Neutrophil (primary cell): ENCODE data around the gene ACVR1C.
"Not testable (repeated sequence)": the region's sequence is repeated elsewhere in the genome, so short reads cannot be mapped to it uniquely, and the experiment has no call there.

ENCODE experiments used
- H3K27ac ChIP-seq: fragments of 200-600 bp; sonication (generic); 2 replicates; pipeline ENCODE4 v1.5.1; 2016; ENCODE audit warnings: mild to moderate bottlenecking, moderate library complexity
- H3K27me3 ChIP-seq: fragments of 200-600 bp; sonication (generic); 2 replicates; pipeline ENCODE4 v1.6.0; 2016; ENCODE audit warnings: mild to moderate bottlenecking
- H3K36me3 ChIP-seq: fragments of 200-600 bp; sonication (generic); 2 replicates; pipeline ENCODE4 v1.5.1; 2017
- H3K4me1 ChIP-seq, 2 experiments: fragments of 200-600 bp in 1 of 2; sonication (generic) in 1 of 2; 1 replicate in 1 of 2; 2 replicates in 1 of 2; pipeline versions ENCODE4 v1.5.1 to v1.6.1; 2013 to 2016; ENCODE audit warnings: low read depth in 1 of 2, low read length in 1 of 2, mild to moderate bottlenecking in 1 of 2, moderate library complexity in 1 of 2; ENCODE audit not compliant: control insufficient read depth in 1 of 2, insufficient read depth in 1 of 2
- H3K4me3 ChIP-seq, 2 experiments: fragments of 200-600 bp in 1 of 2; sonication (generic) in 1 of 2; 1 replicate in 1 of 2; 2 replicates in 1 of 2; pipeline ENCODE4 v1.5.1; 2013 to 2016; ENCODE audit warnings: low read depth in 1 of 2, low read length in 1 of 2, mild to moderate bottlenecking in 1 of 2, moderate library complexity in 1 of 2
- H3K9me3 ChIP-seq: fragments of 200-600 bp; sonication (generic); 2 replicates; pipeline ENCODE4 v1.5.1; 2016
- CTCF ChIP-seq: fragments of 200-600 bp; sonication (generic); IDR thresholded peaks from 2 replicates; pipeline ENCODE4 v1.5.1; 2016; ENCODE audit warnings: antibody characterized with exemption

Gene ACVR1C

GRCh38 chr2:157528963-157529751, 99.5 kb downstream of the ACVR1C start:
- Histone ChIP-seq H3K4me1 (no peaks in the 10 kb centered on the region), H3K4me3 (no peak overlapping the region), H3K36me3 (no peaks in the 10 kb centered on the region), H3K27me3 (no peaks in the 10 kb centered on the region), H3K9me3 (no peaks in the 10 kb centered on the region), H3K27ac (no peak overlapping the region)
- no peak for TF ChIP-seq CTCF

DNA sequence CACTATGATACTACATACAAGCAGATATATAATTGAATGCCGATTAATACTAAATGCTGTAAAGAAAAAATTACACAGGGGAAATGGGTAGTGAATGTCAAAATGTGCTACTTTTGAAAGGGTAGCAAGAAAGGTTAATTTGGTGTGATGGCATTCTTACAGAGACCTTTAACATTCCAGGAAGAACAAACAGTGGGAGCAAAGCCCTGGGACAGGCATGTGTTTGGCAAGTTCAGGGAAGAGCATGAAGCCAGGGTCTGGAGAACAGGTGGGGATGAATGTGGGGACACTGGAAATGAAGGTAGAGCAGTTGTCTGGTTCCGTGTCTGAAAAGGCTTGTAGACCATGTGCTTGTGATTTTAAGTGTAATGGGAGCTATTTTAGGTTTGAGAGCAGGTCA, 102.6 kb downstream of the ACVR1C start:
- no peaks in the 10 kb centered on the region for H3K4me1 ChIP-seq
- H3K27ac ChIP-seq = no peak overlapping the region
- no peak for TF ChIP-seq CTCF
- no peaks in the 10 kb centered on the region for H3K36me3 ChIP-seq
- H3K4me3 ChIP-seq = no peak overlapping the region
- no peaks in the 10 kb centered on the region for H3K27me3 ChIP-seq
- no peaks in the 10 kb centered on the region for H3K9me3 ChIP-seq

DNA sequence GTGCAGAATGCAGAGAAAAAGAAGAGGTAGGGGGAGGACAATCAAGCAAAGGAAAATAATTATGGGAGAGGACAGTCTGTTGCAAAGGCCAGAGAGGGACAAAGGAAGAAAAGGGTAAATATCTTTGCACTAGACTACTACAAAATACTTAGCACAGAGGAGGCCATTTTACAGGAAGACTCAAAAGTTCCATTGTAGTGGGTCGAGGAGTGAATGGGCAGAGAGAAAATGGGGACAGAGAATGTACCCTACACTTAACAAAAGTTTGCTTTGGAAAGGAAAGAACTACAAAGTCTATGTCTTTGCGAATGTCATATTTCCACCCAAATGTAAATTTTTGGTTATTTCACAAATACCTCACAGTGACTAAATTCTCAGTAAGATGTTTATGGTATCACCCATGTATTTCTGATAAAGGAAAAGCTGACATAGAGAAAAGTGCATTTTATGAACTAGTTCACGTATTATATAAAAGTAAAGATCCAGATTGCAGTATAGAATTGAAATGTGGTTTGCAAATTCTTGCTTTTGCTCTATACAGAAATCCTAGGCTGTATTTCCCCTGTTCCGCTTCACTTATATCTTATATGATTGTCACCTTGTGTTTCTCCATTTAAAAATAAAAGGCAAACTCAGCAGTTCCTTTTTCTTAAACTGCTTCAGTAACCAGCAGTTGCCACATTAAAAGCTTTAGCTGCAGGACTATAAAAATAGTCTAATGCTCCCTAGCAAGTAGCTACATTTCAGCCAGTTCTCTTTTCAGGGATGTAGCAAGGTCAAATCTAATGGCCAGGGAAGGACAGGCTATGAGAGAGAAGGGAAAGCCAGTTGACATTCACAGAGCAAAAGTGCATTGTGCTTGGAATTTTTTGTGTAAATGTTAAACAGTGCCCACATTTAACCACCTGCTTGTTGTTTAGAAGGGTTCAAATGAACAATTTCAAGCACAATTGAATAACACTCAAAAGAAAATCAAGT, 105.1 kb downstream of the ACVR1C start:
- H3K4me1 ChIP-seq = no peaks in the 10 kb centered on the region
- TF ChIP-seq CTCF = no peak
- H3K36me3 ChIP-seq = no peaks in the 10 kb centered on the region
- no peaks in the 10 kb centered on the region for H3K9me3 ChIP-seq
- no peak overlapping the region for H3K27ac ChIP-seq
- no peaks in the 10 kb centered on the region for H3K27me3 ChIP-seq
- H3K4me3 ChIP-seq = no peak overlapping the region

GRCh38 chr2:157514966-157515365, 113.7 kb downstream of the ACVR1C start:
- H3K9me3 ChIP-seq, H3K27ac ChIP-seq, H3K36me3 ChIP-seq: not testable (repeated sequence)

GRCh38 chr2:157509744-157510143, 118.9 kb downstream of the ACVR1C start:
- no peak overlapping the region for H3K27ac ChIP-seq
- no peak for TF ChIP-seq CTCF
- H3K9me3 ChIP-seq = no peaks in the 10 kb centered on the region

More at GRCh38 chr2:157514966-157515365, 113.7 kb downstream of the ACVR1C start:
- H3K27me3 ChIP-seq, H3K4me1 ChIP-seq, H3K4me3 ChIP-seq: not testable (repeated sequence)

GRCh38 chr2:157508676-157509075, 120.0 kb downstream of the ACVR1C start:
- no peaks in the 10 kb centered on the region for H3K36me3 ChIP-seq
- TF ChIP-seq CTCF = no peak

More at GRCh38 chr2:157509744-157510143, 118.9 kb downstream of the ACVR1C start:
- Histone ChIP-seq H3K4me3 (no peak overlapping the region), H3K27me3 (no peaks in the 10 kb centered on the region), H3K4me1 (no peaks in the 10 kb centered on the region), H3K36me3 (no peaks in the 10 kb centered on the region)

More at GRCh38 chr2:157508676-157509075, 120.0 kb downstream of the ACVR1C start:
- no peaks in the 10 kb centered on the region for H3K4me1 ChIP-seq
- H3K27ac ChIP-seq = no peak overlapping the region
- no peaks in the 10 kb centered on the region for H3K27me3 ChIP-seq
- H3K9me3 ChIP-seq = no peaks in the 10 kb centered on the region
- no peak overlapping the region for H3K4me3 ChIP-seq
